Tibial nerve (tissue), 3 donors: ENCODE data around the gene MYCBPAP.

Source experiments
- EP300 ChIP-seq, 2 donors: sonication (generic); formaldehyde crosslinking; IDR thresholded peaks; one replicate each; pipeline ENCODE4 v1.6.1; 2017; ENCODE audit warnings: antibody characterized with exemption in 2 of 2, mild to moderate bottlenecking in 1 of 2
- POLR2A ChIP-seq, 2 donors: fragments of 450-650 bp; IDR thresholded peaks; one replicate each; pipeline ENCODE4 v1.6.1; 2017; ENCODE audit warnings: antibody characterized with exemption in 2 of 2, mild to moderate bottlenecking in 2 of 2, moderate library complexity in 2 of 2

GRCh38 chr17:50560185-50560824, 52.1 kb downstream of the MYCBPAP start, which contains the start of gene CACNA1G:
- TF ChIP-seq POLR2A (IDR thresholded peaks at IDR 0.05) (peak in 1 of 2 donors; percentile 23), EP300 (IDR thresholded peaks at IDR 0.05) (no peak)
